Pancreas (tissue), 10 donors: ENCODE measurements around the gene ATG9B. TPM values are rescaled to one million over a fixed set of nuclear protein-coding genes. Genes with fewer than 3 reads are reported as not detected.

Source experiments
- ATAC-seq, 4 donors: fragments of 200-7000 bp; cut with Tn5 transposase; one replicate each; pipeline versions ENCODE4 v1.8.0 to v1.9.1; 2020; ENCODE audit warnings: mild to moderate bottlenecking in 4 of 4, moderate library complexity in 4 of 4
- DNase-seq, 6 donors: peaks; one replicate each; pipeline ENCODE4 v3.0.0-alpha.2; 2020
- FAIRE-seq: peaks from 2 replicates; lab custom pipeline; 2012; peaks lifted over from hg19 to GRCh38; lab: Jason Lieb, UNC
- H3K27ac ChIP-seq, 4 donors: fragments of 200-600 bp; sonication (generic); 1 replicate in 3 of 4; 2 replicates in 1 of 4; pipeline versions ENCODE4 v1.5.0 to v1.8.0; 2020
- H3K27me3 ChIP-seq, 4 donors: fragments of 200-600 bp; one replicate each; pipeline ENCODE4 v1.8.0; 2021
- H3K36me3 ChIP-seq, 3 donors: fragments of 200-600 bp; sonication (generic) in 1 of 3; one replicate each; pipeline versions ENCODE4 v1.5.0 to v1.8.0; 2020 to 2021
- H3K4me1 ChIP-seq, 3 donors: fragments of 200-600 bp; one replicate each; pipeline ENCODE4 v1.8.0; 2021
- H3K4me3 ChIP-seq, 4 donors: fragments of 200-600 bp; sonication (generic) in 2 of 4; one replicate each; pipeline versions ENCODE4 v1.5.0 to v1.8.0; 2020 to 2021
- H3K9me3 ChIP-seq, 4 donors: fragments of 200-600 bp; one replicate each; pipeline ENCODE4 v1.8.0; 2021
- WGBS, 2 donors: extraction: QIAGEN DNeasy Blood & Tissue Kit; methylation state at CpG; one replicate each; pipeline ENCODE4 v1.1.7; 2013; 5-methylcytosine and 5-hydroxymethylcytosine counted together
- intact Hi-C, 3 donors: fragments of 100-400 bp; cut with DNase I; formaldehyde crosslinking; loops; one replicate each; pipeline versions ENCODE4 v1.11.1 to v1.14.2; 2022
- polyA plus RNA-seq, 2 donors: library from polyadenylated mRNA; stranded (reverse); fragments of 200-250 nt; gene quantifications; one replicate each; pipeline ENCODE4 v1.2.3, GENCODE V29; 2013
- total RNA-seq, 6 donors: library from RNA; stranded (reverse); fragmentation: NEBNext Ultra II Directional in 4 of 6; extraction: Animal tissue kit (Norgen Biotek cat#: 25700) in 4 of 6; gene quantifications; one replicate each; pipeline versions ENCODE4 v1.2.1 to v1.2.4, GENCODE V29; 2021 to 2023
- TF ChIP-seq, protein P1 (sequence below), 4 donors: fragments of 200-600 bp; sonication (generic) in 3 of 4; IDR thresholded peaks; one replicate each; pipeline versions ENCODE4 v1.5.0 to v1.8.0; 2021; ENCODE audit warnings: antibody characterized with exemption in 4 of 4
- donor health status: healthy with polysubstance abuse.
- donor health status: DM: no; HTN: no; CAD: no; lungs with moderate emphysema.
- donor health status: DM: no; HTN: no; CAD: no.
- donor health status: control.
- donor health status: control.
- donor health status: Bipolar disorder and iron deficiency.
- donor health status: DM: yes; HTN: yes; CAD: no.
- donor health status: DM: no; HTN: no; CAD: no.
- donor health status: DM: no; HTN: no; CAD: no.
- donor health status: DM: yes; HTN: yes; CAD: no.

Gene ATG9B
- total and polyA plus RNA-seq, 8 donors: 0.06 to 1.5 (median 0.28) TPM; not detected in 1

DNA sequence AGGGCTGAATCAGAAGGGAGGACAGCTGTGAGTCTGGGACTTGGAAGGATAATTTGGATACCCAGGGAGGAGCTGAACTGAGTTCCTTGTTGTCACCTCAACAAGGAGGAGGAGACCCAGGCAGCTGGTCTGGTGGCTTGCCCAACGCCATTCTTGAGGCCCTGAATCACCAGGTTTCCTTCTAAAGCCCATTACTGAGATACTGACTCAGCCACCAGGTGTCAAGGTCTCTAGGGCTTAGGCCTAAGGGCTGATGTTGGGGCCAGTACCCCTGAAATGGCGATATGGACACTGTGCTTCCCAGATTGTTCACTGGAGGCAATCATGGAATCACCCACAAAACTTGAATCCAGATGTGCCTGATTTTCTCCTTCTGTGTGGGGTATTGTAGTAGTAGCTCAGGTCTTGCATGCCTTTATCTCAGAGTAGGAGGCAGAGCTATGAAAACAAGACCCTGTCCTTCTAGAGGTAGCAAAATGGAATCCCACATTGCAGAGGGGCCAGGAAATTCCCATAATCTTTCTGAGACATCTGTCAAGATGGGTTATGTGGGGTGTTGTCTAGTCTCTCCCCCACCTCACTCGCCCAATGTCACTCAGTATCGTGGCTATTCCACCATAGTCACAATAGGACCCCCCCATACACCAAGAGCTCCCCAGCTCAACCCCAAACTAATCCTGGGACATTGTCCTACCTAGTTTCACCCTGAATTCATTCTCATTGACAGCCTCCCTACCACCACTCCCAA, 1.8 kb upstream of the ATG9B start:
- ATAC-seq (no peak), DNase-seq (no peak), FAIRE-seq (no peak)
- no peak overlapping the region for H3K27ac ChIP-seq
- no peaks in the 10 kb centered on the region for H3K9me3 ChIP-seq
- H3K36me3 ChIP-seq: no peaks in the 10 kb centered on the region
- TF ChIP-seq, protein P1, sequence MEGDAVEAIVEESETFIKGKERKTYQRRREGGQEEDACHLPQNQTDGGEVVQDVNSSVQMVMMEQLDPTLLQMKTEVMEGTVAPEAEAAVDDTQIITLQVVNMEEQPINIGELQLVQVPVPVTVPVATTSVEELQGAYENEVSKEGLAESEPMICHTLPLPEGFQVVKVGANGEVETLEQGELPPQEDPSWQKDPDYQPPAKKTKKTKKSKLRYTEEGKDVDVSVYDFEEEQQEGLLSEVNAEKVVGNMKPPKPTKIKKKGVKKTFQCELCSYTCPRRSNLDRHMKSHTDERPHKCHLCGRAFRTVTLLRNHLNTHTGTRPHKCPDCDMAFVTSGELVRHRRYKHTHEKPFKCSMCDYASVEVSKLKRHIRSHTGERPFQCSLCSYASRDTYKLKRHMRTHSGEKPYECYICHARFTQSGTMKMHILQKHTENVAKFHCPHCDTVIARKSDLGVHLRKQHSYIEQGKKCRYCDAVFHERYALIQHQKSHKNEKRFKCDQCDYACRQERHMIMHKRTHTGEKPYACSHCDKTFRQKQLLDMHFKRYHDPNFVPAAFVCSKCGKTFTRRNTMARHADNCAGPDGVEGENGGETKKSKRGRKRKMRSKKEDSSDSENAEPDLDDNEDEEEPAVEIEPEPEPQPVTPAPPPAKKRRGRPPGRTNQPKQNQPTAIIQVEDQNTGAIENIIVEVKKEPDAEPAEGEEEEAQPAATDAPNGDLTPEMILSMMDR (IDR thresholded peaks at IDR 0.05): no peak
- no peaks in the 10 kb centered on the region for H3K27me3 ChIP-seq
- WGBS, 2 donors: 88 to 91% methylated on average over 4 of the region's 4 CpGs
- H3K4me3 ChIP-seq: no peak overlapping the region
- intact Hi-C loops: no loop called here
- peaks cover 0 to 6% (median 0%) of the 10 kb centered on the region in 3 donors for H3K4me1 ChIP-seq

DNA sequence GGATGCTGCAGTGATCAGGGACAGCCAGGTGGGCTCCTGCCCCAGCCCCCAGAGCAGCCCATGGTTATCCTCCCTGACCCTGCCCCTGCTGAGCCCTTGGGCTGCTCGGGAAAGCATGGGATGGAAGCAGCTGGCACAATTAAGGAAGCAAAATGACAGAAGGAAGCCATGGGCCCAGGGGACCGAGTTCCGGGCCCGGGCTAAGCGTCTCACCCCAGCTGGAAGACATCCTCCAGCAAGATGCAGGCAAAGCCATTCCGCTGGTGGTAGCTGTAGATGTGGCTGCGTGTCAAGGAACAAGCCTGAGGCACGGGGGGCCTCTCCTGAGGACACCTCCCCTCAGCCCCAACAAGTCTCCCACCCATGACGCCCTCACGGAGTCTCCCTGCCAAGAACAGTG, 1.1 kb downstream of the ATG9B start:
- FAIRE-seq: no peak
- Histone ChIP-seq H3K27me3 (peaks cover 0 to 3% (median 0%) of the 10 kb centered on the region in 4 donors), H3K4me3 (no peak overlapping the region), H3K9me3 (no peaks in the 10 kb centered on the region), H3K36me3 (no peaks in the 10 kb centered on the region), H3K4me1 (peaks cover 0 to 6% (median 0%) of the 10 kb centered on the region in 3 donors), H3K27ac (no peak overlapping the region)
- TF ChIP-seq, protein P1 (IDR thresholded peaks at IDR 0.05): no peak
- no peak for ATAC-seq
- DNase-seq: peak in 1 of 6 donors; percentile 49
- 68 to 70% methylated on average over 10 of the region's 10 CpGs for whole genome bisulfite sequencing, 2 donors
- intact Hi-C loops: no loop called here

DNA sequence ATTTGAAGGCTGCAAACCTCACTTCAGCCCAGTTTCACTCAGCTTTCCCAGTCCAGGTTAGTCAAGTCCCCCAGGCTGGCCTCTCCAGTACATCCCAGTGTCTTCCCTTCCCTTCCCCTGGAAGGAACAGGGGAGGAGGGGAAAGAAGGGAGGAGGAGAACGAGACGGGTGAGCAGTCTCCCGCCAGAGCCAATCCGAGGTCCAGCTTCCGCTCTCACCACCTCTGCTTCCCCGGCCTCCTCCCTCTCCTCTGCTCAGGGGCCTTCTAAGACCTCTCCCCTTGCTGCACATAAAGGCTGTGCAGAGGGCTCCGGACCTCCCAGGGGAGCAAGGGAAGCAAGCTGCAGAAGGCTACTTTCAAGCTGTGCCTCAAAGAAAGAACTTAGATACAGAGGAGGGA, 4.1 kb downstream of the ATG9B start:
- intact Hi-C loops: no loop called here
- Histone ChIP-seq H3K4me3 (no peak overlapping the region), H3K27me3 (peaks cover 0 to 8% (median 0%) of the 10 kb centered on the region in 4 donors), H3K4me1 (peaks cover 0 to 8% (median 0%) of the 10 kb centered on the region in 3 donors), H3K27ac (no peak overlapping the region), H3K9me3 (no peaks in the 10 kb centered on the region), H3K36me3 (no peaks in the 10 kb centered on the region)
- WGBS, 2 donors: 48 to 59% methylated on average over 7 of the region's 7 CpGs
- FAIRE-seq (no peak), ATAC-seq (no peak), DNase-seq (no peak)
- TF ChIP-seq, protein P1 (IDR thresholded peaks at IDR 0.05): no peak

DNA sequence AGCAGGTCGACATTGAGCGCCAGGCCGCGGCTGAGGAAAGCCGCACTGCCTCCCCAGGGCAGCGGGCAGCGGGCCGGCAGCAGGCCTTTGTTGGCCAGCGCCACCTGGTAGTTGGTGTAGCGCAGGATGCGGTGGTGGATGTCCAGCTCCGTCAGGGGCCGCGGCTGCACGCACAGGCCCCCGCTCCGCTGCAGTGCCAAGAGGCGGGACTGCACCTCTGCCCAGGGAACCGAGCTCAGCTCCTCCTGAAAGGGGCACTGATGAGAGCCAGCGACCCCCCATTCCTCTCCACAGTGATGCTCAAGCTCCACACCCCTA, 5.2 kb downstream of the ATG9B start:
- DNase-seq: peak in 1 of 6 donors; percentile 61
- Histone ChIP-seq H3K9me3 (no peaks in the 10 kb centered on the region), H3K4me1 (peaks cover 0 to 8% (median 0%) of the 10 kb centered on the region in 3 donors), H3K27ac (no peak overlapping the region), H3K27me3 (peaks cover 0 to 8% (median 0%) of the 10 kb centered on the region in 4 donors), H3K36me3 (no peaks in the 10 kb centered on the region), H3K4me3 (peak overlapping the region in 1 of 4 donors; percentile 33)
- intact Hi-C loops: no loop called here
- TF ChIP-seq, protein P1 (IDR thresholded peaks at IDR 0.05): no peak
- no peak for FAIRE-seq
- peak in 3 of 4 donors; percentile 4 to 31 (median 20) for ATAC-seq
- WGBS, 2 donors: 28 to 36% methylated on average over 20 of the region's 20 CpGs
